Activated T-helper 9 cell treated with anti-CD3 and anti-CD28 coated beads, Interleukin-2, amount 50 U/mL, for 16 hours (primary cell): ENCODE data around the gene VAV2.

ENCODE experiments used
- DNase-seq: peaks from one replicate; pipeline ENCODE4 v3.0.0-alpha.2; 2020; ENCODE audit warnings: low read depth

The VAV2 gene

GRCh38 chr9:134026981-134027380, 34.9 kb upstream of the VAV2 start:
- no peak for DNase-seq

DNA sequence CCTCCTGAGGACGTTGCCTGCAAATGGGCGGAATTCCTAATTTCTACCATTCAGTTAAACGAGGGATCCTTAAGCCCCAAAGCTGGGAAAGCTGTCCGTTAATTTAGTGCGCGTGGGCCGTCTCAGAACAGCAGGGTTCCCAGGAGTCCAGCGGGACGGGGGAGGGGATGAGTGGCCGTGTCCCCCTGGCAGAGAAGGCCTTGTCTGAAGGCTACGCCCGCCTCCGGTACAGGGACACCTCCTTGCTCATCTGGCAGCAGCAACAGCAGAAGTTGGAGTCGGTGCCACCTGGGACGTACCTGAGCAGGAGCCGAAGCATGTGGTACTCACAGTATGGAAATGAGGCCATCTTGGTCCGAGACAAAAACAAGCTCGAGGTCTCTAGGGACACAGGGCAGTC, 34.5 kb upstream of the VAV2 start:
- DNase-seq: no peak

DNA sequence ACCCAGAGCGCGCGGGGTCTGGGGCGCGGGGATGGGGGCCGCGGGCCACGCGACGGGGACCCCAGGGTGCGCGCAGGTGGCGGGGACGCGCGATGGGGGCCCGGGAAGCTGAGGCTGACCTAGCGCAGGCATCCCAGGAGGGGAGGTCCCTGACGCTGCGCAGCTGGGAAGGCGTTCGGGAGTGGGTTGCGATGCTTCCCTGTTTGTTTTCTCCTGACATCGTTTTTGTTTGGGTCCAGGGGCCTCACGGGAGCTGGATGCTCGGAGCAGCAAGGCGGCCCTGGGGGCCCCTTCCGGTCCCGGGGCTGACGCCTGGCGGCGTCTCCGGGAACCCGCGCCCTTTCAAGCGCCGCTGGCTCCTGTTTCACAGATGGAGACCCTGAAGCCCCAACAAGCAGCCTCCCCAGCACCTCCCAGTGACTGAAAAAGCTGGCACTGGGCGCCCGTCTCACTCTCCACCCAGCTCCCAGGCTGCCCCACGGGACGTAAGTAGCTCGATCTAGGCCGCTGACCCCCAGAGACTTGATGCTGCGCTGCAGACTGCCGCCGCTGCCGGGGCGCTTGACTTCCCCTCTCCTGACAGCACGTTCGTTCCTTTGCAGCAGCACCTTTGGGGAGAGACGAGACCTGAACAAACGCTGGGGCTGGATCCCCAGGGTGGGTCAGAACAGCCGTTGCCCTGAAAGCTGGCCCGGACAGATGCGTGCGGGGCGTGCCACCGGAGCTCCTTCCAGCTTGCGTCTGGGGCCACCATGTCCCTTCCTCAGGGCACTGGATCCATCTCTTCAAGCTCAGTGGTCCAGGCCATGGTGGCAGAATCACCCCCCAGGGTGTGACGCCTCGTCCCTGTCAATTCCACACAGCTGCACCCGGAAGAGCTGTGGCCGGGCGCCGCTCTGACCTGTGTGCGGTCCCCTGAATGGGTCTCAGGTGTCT, 33.8 kb upstream of the VAV2 start:
- peak; percentile 28 for DNase-seq

- peak; percentile 87 for DNase-seq
These were observed 32.9 kb upstream of the VAV2 start, which contains the start of gene BRD3OS for GRCh38 chr9:134024828-134025605. TSS of gene BRD3OS (plus strand) at chr9:134025481. CDS start at chr9:134026748, 1,267 bp downstream.

GRCh38 chr9:134024214-134024792, 32.2 kb upstream of the VAV2 start:
- no peak for DNase-seq

DNA sequence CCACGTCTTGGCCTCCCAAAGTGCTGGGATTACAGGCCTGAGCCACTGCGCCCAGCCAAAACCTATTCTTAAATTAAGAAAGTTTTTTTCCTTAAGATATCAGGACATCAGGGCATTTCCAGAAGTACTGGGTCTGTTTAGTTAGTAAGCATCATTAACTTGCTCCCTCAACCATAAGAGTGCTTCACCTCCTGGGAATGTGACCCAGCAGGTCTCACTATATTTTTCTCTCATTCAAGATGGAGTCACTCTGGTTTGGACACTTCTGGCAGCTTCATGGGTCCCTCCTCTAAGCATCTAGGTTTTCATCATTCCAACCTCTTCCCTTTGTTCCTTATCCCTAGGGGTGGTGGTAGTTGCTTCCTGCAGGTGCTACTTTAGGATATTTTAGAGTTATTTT, 22.8 kb upstream of the VAV2 start:
- DNase-seq: no peak

DNA sequence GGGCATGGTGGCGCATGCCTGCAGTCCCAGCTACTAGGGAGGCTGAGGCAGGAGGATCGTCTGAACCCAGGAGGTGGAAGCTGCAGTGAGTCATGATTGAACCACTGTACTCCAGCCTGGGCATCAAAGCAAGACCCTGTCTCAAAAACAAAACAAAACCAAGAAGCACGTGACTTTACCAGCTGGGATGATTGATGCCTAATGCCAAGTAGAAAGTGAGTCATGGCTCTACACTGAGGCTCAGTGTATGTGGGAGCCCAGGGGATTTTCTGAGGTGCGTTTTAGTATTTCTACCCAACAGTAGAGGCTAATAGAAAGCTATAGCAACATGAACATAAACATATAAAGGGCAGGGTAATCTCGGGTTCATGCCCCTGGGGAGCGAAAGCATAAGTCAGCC, 19.3 kb upstream of the VAV2 start:
- no peak for DNase-seq

GRCh38 chr9:134010310-134011173, 18.4 kb upstream of the VAV2 start:
- no peak for DNase-seq

GRCh38 chr9:134007571-134007970, 15.4 kb upstream of the VAV2 start:
- DNase-seq: no peak

DNA sequence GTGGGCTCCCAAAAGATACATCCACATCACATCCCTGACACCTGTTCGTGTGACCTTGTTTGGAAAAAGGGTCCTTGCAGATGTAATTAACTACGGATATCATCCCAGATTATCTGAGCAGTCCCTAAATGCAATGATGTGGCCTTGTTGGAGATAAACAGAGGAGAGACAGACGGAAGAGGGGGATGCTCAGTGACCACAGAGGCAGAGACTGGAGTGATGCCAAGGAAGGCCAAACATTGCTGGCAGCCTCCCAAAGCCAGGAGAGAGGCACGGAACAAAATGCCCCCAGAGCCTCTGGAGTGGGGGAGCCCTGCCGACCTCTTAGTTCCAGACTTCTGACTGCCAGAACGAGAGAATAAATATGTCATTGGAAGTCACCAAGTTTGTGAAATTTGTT, 15.0 kb upstream of the VAV2 start:
- no peak for DNase-seq

- DNase-seq: no peak
These were observed 13.3 kb upstream of the VAV2 start for GRCh38 chr9:134005381-134005780.

GRCh38 chr9:134004881-134005280, 12.8 kb upstream of the VAV2 start:
- no peak for DNase-seq

DNA sequence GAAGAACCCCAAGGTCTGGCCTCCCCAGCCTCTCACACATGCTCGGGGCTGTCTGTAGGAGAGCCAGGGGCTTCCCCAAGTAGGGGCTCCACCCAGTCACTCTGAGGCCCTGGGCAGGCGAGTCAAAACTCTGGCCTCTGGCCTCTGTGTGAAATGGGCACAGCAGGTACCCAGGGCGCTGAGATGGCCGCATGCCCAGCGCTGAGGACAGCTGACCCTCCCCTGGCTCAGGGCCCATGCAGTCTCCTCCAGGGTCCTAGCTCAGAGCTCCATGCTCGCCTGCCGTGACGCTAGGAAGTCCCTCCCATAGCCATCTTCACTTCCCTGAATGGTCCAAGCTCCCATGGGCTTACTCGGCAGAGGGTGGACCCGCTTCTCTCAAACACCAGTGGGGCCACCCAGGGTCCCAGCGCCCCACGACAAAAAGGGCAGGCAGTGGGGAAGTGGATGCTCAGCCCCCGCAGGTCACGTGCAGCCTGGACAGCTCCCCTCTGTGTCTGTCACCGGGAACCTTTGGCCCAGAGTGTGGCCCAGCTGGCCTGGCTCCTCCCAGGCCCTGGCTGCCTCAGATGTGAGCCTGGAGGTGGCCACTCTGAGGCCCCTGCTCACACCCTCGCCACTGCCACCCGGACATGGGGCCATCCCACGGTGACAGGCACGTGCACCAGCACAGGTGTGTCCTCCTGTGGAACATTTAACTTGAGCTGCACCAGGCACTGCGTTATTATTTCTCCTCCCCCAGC, 12.2 kb upstream of the VAV2 start:
- no peak for DNase-seq

DNA sequence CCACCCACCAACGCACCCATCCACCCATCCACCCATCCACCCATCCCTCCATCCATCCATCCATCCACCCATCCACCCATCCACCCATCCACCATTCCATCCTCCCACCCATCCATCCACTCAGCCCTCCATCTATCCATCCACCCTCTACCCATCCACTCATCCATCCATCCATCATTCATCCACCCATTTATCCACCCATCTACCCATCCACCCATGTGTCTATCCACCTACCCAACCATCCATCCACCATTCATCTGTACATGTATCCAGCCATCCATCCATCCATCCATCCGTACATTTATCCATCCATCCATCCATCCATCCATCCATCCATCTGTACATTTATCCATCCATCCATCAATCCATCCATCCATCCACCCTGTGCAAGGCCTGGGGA, 11.1 kb upstream of the VAV2 start:
- no peak for DNase-seq

DNA sequence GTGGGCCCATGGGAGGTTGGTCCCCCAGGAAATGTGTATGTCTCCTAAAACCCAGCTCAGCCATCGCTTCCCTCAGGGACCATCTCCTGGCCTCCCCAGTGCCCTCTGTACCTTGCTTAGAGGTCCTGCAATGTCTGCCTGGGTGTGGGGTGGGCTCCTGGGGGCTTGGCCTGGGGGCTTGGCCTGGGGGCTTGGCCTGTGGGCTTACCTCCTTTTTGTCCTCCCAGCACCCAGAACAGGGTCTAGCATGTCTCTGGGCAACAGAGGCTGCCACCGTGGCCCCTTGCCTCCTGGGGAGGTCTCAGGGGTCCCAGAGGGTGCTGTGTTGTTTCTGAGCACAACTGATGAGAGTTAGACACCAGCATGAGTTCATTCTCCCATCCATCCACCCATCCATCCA, 10.7 kb upstream of the VAV2 start:
- DNase-seq: no peak

DNA sequence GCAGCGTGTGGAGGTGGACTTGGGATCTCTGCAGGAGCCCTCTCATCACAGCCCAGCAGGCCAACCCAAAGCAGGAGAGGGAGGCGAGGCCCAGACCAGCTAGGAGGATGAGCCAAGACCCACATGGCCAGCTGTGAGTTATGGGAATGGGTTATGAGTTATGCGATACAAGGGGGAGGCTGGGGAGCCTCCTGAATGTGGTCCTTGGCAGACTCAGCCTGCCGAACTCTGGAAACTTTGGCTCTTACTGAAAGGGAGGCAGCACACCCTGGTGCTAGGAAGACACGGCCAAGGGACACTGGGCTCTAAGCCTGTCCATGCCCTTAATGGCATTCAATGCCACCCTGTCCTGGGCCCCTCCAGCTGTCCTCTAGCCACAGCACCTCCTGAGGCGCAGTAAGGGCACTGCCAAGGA, 7.7 kb upstream of the VAV2 start:
- DNase-seq: no peak

DNA sequence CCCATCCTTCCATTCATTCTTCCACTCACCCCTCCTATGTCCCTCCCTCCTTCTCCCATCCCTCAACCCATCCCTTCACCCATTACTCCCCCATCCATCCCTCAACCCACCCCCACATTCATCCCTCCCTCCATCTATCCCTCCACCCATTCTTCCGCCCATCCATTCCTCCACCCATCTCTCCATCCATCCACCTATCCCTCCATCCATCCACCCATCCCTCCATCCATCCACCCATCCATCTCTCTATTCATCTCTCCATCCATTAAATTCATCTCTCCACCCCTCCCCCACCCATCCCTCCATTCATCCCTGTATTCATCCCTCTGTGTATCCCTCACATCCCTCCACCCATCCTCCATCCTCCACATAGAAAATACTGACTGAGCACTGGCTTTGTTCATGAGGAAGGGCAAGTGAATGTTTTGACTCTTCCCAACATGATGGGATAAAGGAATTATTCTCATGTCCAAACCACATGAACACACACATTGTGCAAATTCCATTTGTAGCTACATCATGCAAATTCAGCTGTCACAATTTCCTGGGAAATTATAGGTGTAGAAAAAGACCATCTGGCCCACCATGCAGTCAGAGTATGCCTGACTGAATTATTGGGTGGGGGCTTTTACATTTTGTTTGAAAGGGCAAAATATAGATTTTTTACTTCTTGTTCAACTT, 6.9 kb upstream of the VAV2 start:
- no peak for DNase-seq

DNA sequence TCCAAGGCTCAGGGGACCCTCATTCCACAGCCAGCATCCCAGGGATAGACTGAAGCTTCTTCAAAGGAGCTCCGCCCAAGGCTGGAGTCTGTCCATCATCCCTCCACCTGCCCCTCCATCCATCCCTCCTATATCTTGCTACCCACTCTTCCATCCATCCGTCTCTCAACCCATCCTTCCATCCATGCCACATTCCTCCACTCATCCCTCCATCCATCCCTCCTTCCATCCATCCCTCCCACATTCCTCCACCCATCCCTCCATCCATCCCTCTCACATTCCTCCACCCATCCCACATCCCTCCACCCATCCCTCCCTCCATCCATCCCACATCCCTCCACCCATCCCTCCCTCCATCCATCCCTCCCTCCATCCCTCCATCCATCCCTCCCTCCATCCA, 5.5 kb upstream of the VAV2 start:
- no peak for DNase-seq

- DNase-seq: no peak
These were observed 4.7 kb upstream of the VAV2 start for GRCh38 chr9:133996531-133997520.
